Chondrocyte (in vitro differentiated cells): Measurements from ENCODE around the gene RADIL. TPM values are rescaled to one million over a fixed set of nuclear protein-coding genes. Genes with fewer than 3 reads are reported as not detected.
A peak's percentile ranks its signal among the peaks of the same experiment; 100 is the strongest.

ENCODE experiments used
- DNase-seq: peaks from one replicate; pipeline ENCODE4 v3.0.0; 2021; ENCODE audit warnings: mixed read lengths, low spot score
- H3K27ac Mint-ChIP-seq: one replicate; pipeline ENCODE4 v1.8.0; 2021; ENCODE audit warnings: mild to moderate bottlenecking, moderate library complexity, mixed read lengths; ENCODE audit not compliant: unreplicated experiment
- H3K27me3 Mint-ChIP-seq: 2 replicates; pipeline ENCODE4 v1.8.0; 2021; ENCODE audit warnings: low read depth, mixed read lengths
- H3K36me3 Mint-ChIP-seq: 2 replicates; pipeline ENCODE4 v1.8.0; 2021; ENCODE audit warnings: low read depth, mixed read lengths
- H3K4me1 Mint-ChIP-seq: 2 replicates; pipeline ENCODE4 v1.8.0; 2021; ENCODE audit warnings: low read depth, mild to moderate bottlenecking, mixed read lengths
- H3K4me3 Mint-ChIP-seq: one replicate; pipeline ENCODE4 v1.8.0; 2021; ENCODE audit warnings: mild to moderate bottlenecking, moderate library complexity, mixed read lengths; ENCODE audit not compliant: unreplicated experiment
- H3K9me3 Mint-ChIP-seq: 2 replicates; pipeline ENCODE4 v1.8.0; 2021; ENCODE audit warnings: low read depth, mixed read lengths
- CTCF ChIP-seq: fragments of 200-600 bp; sonication (generic); IDR thresholded peaks from 2 replicates; pipeline ENCODE4 v1.5.0; 2021; ENCODE audit warnings: antibody characterized with exemption, mild to moderate bottlenecking, moderate library complexity
- total RNA-seq: library from RNA; stranded (reverse); gene quantifications from 3 replicates; pipeline ENCODE4 v1.2.1, GENCODE V29; 2021

RADIL gene
- total RNA-seq, 1 donor from 2014 or later = 1.2 TPM

GRCh38 chr7:4849390-4849789 lies 34.1 kb downstream of the RADIL start:
- TF ChIP-seq CTCF = peak; percentile 67
- no peaks in the 10 kb centered on the region for H3K36me3 Mint-ChIP-seq
- H3K4me1 Mint-ChIP-seq = peaks cover 11% of the 10 kb centered on the region
- H3K27ac Mint-ChIP-seq = no peak overlapping the region
- H3K27me3 Mint-ChIP-seq = peaks cover 5% of the 10 kb centered on the region
- no peak for DNase-seq
- H3K9me3 Mint-ChIP-seq = peaks cover 11% of the 10 kb centered on the region
- no peak overlapping the region for H3K4me3 Mint-ChIP-seq

- Mint-ChIP-seq H3K27ac (no peak overlapping the region), H3K36me3 (no peaks in the 10 kb centered on the region), H3K27me3 (peaks cover 5% of the 10 kb centered on the region), H3K4me1 (peaks cover 7% of the 10 kb centered on the region), H3K4me3 (no peak overlapping the region), H3K9me3 (no peaks in the 10 kb centered on the region)
- peak; percentile 21 for TF ChIP-seq CTCF
- peak; percentile 55 for DNase-seq
Measured at GRCh38 chr7:4845740-4846142, 37.8 kb downstream of the RADIL start.

GRCh38 chr7:4842319-4843064 lies 41.0 kb downstream of the RADIL start:
- no peak for TF ChIP-seq CTCF
- Mint-ChIP-seq H3K4me1 (peaks cover 6% of the 10 kb centered on the region), H3K36me3 (no peaks in the 10 kb centered on the region), H3K4me3 (no peak overlapping the region), H3K27me3 (peaks cover 6% of the 10 kb centered on the region), H3K27ac (peak overlapping the region; percentile 76), H3K9me3 (no peaks in the 10 kb centered on the region)
- DNase-seq = peak; percentile 79

- DNase-seq = no peak
- Mint-ChIP-seq H3K4me3 (no peak overlapping the region), H3K27me3 (peaks cover 7% of the 10 kb centered on the region), H3K36me3 (no peaks in the 10 kb centered on the region), H3K27ac (no peak overlapping the region), H3K4me1 (peaks cover 9% of the 10 kb centered on the region), H3K9me3 (no peaks in the 10 kb centered on the region)
- no peak for TF ChIP-seq CTCF
Measured at GRCh38 chr7:4841836-4842235, 41.7 kb downstream of the RADIL start.

- H3K27me3 Mint-ChIP-seq = peaks cover 7% of the 10 kb centered on the region
- no peak for TF ChIP-seq CTCF
- DNase-seq = peak; percentile 51
- H3K9me3 Mint-ChIP-seq = no peaks in the 10 kb centered on the region
- peaks cover 9% of the 10 kb centered on the region for H3K4me1 Mint-ChIP-seq
- no peaks in the 10 kb centered on the region for H3K36me3 Mint-ChIP-seq
- H3K4me3 Mint-ChIP-seq = no peak overlapping the region
- H3K27ac Mint-ChIP-seq = no peak overlapping the region
Measured at GRCh38 chr7:4841007-4841784, 42.3 kb downstream of the RADIL start.
